WTC11 (cell line): ENCODE data around the gene ANKRD23. TPM values are rescaled to one million over a fixed set of nuclear protein-coding genes. Genes with fewer than 3 reads are reported as not detected.

Experiments
- AFF4 ChIP-seq: sonication (generic); formaldehyde crosslinking; IDR thresholded peaks from 2 replicates; pipeline ENCODE4 v1.8.1; 2023; ENCODE audit warnings: mild to moderate bottlenecking, missing genetic modification reagents, borderline replicate concordance
- ARID4B ChIP-seq: sonication (generic); formaldehyde crosslinking; IDR thresholded peaks from 2 replicates; pipeline ENCODE4 v1.8.0; 2023; ENCODE audit warnings: missing genetic modification reagents, mild to moderate bottlenecking, borderline replicate concordance
- ATF1 ChIP-seq: sonication (generic); formaldehyde crosslinking; IDR thresholded peaks from 2 replicates; pipeline ENCODE4 v1.8.1; 2023; ENCODE audit warnings: mild to moderate bottlenecking, moderate library complexity, missing genetic modification reagents
- ATF6 ChIP-seq: sonication (generic); formaldehyde crosslinking; IDR thresholded peaks from 2 replicates; pipeline ENCODE4 v1.8.1; 2023; ENCODE audit warnings: mild to moderate bottlenecking, missing genetic modification reagents
- CREB1 ChIP-seq: sonication (generic); formaldehyde crosslinking; IDR thresholded peaks from 2 replicates; pipeline ENCODE4 v1.8.0; 2023; ENCODE audit warnings: mild to moderate bottlenecking, missing genetic modification reagents
- CREM ChIP-seq: sonication (generic); formaldehyde crosslinking; IDR thresholded peaks from 2 replicates; pipeline ENCODE4 v1.8.1; 2022; ENCODE audit warnings: mild to moderate bottlenecking, missing genetic modification reagents, moderate library complexity
- E2F1 ChIP-seq: sonication (generic); formaldehyde crosslinking; IDR thresholded peaks from 2 replicates; pipeline ENCODE4 v1.8.0; 2022; ENCODE audit warnings: mild to moderate bottlenecking, missing genetic modification reagents
- E2F4 ChIP-seq: sonication (generic); formaldehyde crosslinking; IDR thresholded peaks from 2 replicates; pipeline ENCODE4 v1.8.1; 2022; ENCODE audit warnings: low read depth, mild to moderate bottlenecking, moderate library complexity, missing genetic modification reagents, borderline replicate concordance
- ETV6 ChIP-seq: sonication (generic); formaldehyde crosslinking; IDR thresholded peaks from 2 replicates; pipeline ENCODE4 v1.8.1; 2022; ENCODE audit warnings: mild to moderate bottlenecking, missing genetic modification reagents
- GABPB1 ChIP-seq: sonication (generic); formaldehyde crosslinking; IDR thresholded peaks from 2 replicates; pipeline ENCODE4 v1.8.1; 2023; ENCODE audit warnings: mild to moderate bottlenecking, missing genetic modification reagents
- HMGA2 ChIP-seq: fragments of 250-450 bp; sonication (Bioruptor Pico); IDR thresholded peaks from 2 replicates; pipeline ENCODE4 v1.4.0; 2021; ENCODE audit warnings: mild to moderate bottlenecking, moderate library complexity
- JAZF1 ChIP-seq: fragments of 250-450 bp; sonication (Bioruptor Pico); IDR thresholded peaks from 2 replicates; pipeline ENCODE4 v1.9.0; 2021; ENCODE audit warnings: moderate library complexity, mild to moderate bottlenecking, inconsistent platforms
- KAT7 ChIP-seq: sonication (generic); formaldehyde crosslinking; IDR thresholded peaks from 2 replicates; pipeline ENCODE4 v1.8.1; 2023; ENCODE audit warnings: missing genetic modification reagents, mild to moderate bottlenecking, borderline replicate concordance
- MLX ChIP-seq: sonication (generic); formaldehyde crosslinking; IDR thresholded peaks from 2 replicates; pipeline ENCODE4 v1.8.1; 2023; ENCODE audit warnings: mild to moderate bottlenecking, missing genetic modification reagents, moderate library complexity
- NFYB ChIP-seq: sonication (generic); formaldehyde crosslinking; conservative IDR thresholded peaks from 2 replicates; pipeline ENCODE4 v1.8.0; 2022; ENCODE audit warnings: low read depth, missing genetic modification reagents
- NR1H2 ChIP-seq: sonication (generic); formaldehyde crosslinking; IDR thresholded peaks from 2 replicates; pipeline ENCODE4 v1.9.0; 2021; ENCODE audit warnings: mild to moderate bottlenecking, moderate library complexity, missing genetic modification reagents
- NR2C2 ChIP-seq: sonication (generic); formaldehyde crosslinking; IDR thresholded peaks from 2 replicates; pipeline ENCODE4 v1.8.0; 2022; ENCODE audit warnings: mild to moderate bottlenecking, missing genetic modification reagents
- NR3C1 ChIP-seq: sonication (generic); formaldehyde crosslinking; conservative IDR thresholded peaks from 2 replicates; pipeline ENCODE4 v1.8.1; 2023; ENCODE audit warnings: low read depth, mild to moderate bottlenecking, missing genetic modification reagents
- SP1 ChIP-seq: sonication (generic); formaldehyde crosslinking; conservative IDR thresholded peaks from 2 replicates; pipeline ENCODE4 v1.8.1; 2022; ENCODE audit warnings: missing genetic modification reagents
- TCF7 ChIP-seq: sonication (generic); formaldehyde crosslinking; IDR thresholded peaks from 2 replicates; pipeline ENCODE4 v1.8.0; 2022; ENCODE audit warnings: mild to moderate bottlenecking, low read depth, missing genetic modification reagents, moderate library complexity
- TP53 ChIP-seq: sonication (generic); formaldehyde crosslinking; IDR thresholded peaks from 2 replicates; pipeline ENCODE4 v1.8.1; 2023; ENCODE audit warnings: mild to moderate bottlenecking, missing genetic modification reagents
- ZNF219 ChIP-seq: sonication (generic); formaldehyde crosslinking; IDR thresholded peaks from 2 replicates; pipeline ENCODE4 v1.8.0; 2023; ENCODE audit warnings: missing genetic modification reagents, mild to moderate bottlenecking, borderline replicate concordance
- ZNF263 ChIP-seq: sonication (generic); formaldehyde crosslinking; IDR thresholded peaks from 2 replicates; pipeline ENCODE4 v1.8.1; 2022; ENCODE audit warnings: low read depth, mild to moderate bottlenecking, moderate library complexity, missing genetic modification reagents
- ZNF512 ChIP-seq: sonication (generic); formaldehyde crosslinking; IDR thresholded peaks from 2 replicates; pipeline ENCODE4 v1.8.1; 2022; ENCODE audit warnings: missing genetic modification reagents, borderline replicate concordance
- total RNA-seq: library from RNA; stranded (reverse); gene quantifications from 3 replicates; pipeline ENCODE4 v1.2.3, GENCODE V29; 2021

Gene ANKRD23
- total RNA-seq, 1 experiment from 2014 or later: 3.2 TPM

- TF ChIP-seq MLX: no peak
- TF ChIP-seq TP53: peak; percentile 81; the same call in 1 of the 2 replicates
- peak; percentile 63; the same call in 1 of the 2 replicates for TF ChIP-seq ARID4B (CRISPR knock-in tag)
- peak; percentile 58 for TF ChIP-seq E2F1 (CRISPR knock-in tag)
- no peak for TF ChIP-seq NR3C1 (CRISPR knock-in tag)
- TF ChIP-seq TCF7 (CRISPR knock-in tag): no peak
- peak; percentile 93; the same call in 1 of the 2 replicates for TF ChIP-seq KAT7 (CRISPR knock-in tag)
- peak; percentile 67; the same call in 1 of the 2 replicates for TF ChIP-seq CREB1 (CRISPR knock-in tag)
- TF ChIP-seq GABPB1 (CRISPR knock-in tag): peak; percentile 55
- TF ChIP-seq CREM (CRISPR knock-in tag): 0 out of 2 replicates have a peak, but pooled peaks have one; percentile 59
- TF ChIP-seq ETV6: no peak; the same call in 1 of the 2 replicates
- no peak for TF ChIP-seq AFF4
- TF ChIP-seq ZNF512: no peak
- TF ChIP-seq E2F4 (CRISPR knock-in tag): no peak
- TF ChIP-seq NR1H2 (CRISPR knock-in tag): no peak
- no peak for TF ChIP-seq NR2C2
- no peak for TF ChIP-seq ZNF263 (CRISPR knock-in tag)
- no peak for TF ChIP-seq ZNF219 (CRISPR knock-in tag)
- TF ChIP-seq HMGA2: no peak
- TF ChIP-seq JAZF1: no peak
- TF ChIP-seq ATF6: no peak
- TF ChIP-seq NFYB (CRISPR knock-in tag): peak; percentile 99
- TF ChIP-seq ATF1 (CRISPR knock-in tag): no peak
- TF ChIP-seq SP1 (CRISPR knock-in tag): peak; percentile 100
Observed at GRCh38 chr2:96857667-96858372, 14.0 kb upstream of the ANKRD23 start, which contains the start of gene ANKRD39 (continued).
